Measurements from ENCODE around the gene MPC2. TPM values are rescaled to one million over a fixed set of nuclear protein-coding genes. Genes with fewer than 3 reads are reported as not detected.

Gene MPC2
- total RNA-seq, 2 experiments from 2014 or later: 66.1 to 68.8 TPM

- H3K9me3 Mint-ChIP-seq (ENCODE audit: insufficient read depth): peaks cover 4% of the 10 kb centered on the region
- DNase-seq (no peak), ATAC-seq (no peak)
- ChIA-PET POLR2A (interaction anchor here (0.9 kb wide), 1 partner anchor 14 kb away, joined by 3 read pairs; the partner anchor contains the start of gene DCAF6), CTCF (interaction anchor here (0.9 kb wide), 1 partner anchor 195 kb away, joined by 3 read pairs; no protein-coding TSS in a partner anchor)
- H3K4me1 Mint-ChIP-seq (ENCODE audit: low read depth): peaks cover 19% of the 10 kb centered on the region
- H3K4me3 Mint-ChIP-seq: no peak overlapping the region
- no peak overlapping the region for H3K27ac Mint-ChIP-seq
- H3K27me3 Mint-ChIP-seq (ENCODE audit: low read depth): no peaks in the 10 kb centered on the region
- peaks cover 26% of the 10 kb centered on the region for H3K36me3 Mint-ChIP-seq (ENCODE audit: low read depth)
Measured at GRCh38 chr1:167950569-167950968, 13.7 kb upstream of the MPC2 start.

- H3K27ac Mint-ChIP-seq: no peak overlapping the region
Measured at GRCh38 chr1:167949785-167950184, 12.9 kb upstream of the MPC2 start.

GRCh38 chr1:167947733-167948132 lies 10.9 kb upstream of the MPC2 start:
- CTCF ChIA-PET: no interaction called here
- peaks cover 26% of the 10 kb centered on the region for H3K36me3 Mint-ChIP-seq (ENCODE audit: low read depth)
- POLR2A ChIA-PET: no interaction called here
- H3K4me1 Mint-ChIP-seq (ENCODE audit: low read depth): peaks cover 18% of the 10 kb centered on the region
- no peak for DNase-seq
- H3K27me3 Mint-ChIP-seq (ENCODE audit: low read depth): no peaks in the 10 kb centered on the region
- H3K4me3 Mint-ChIP-seq: no peak overlapping the region
- no peak overlapping the region for H3K27ac Mint-ChIP-seq
- peaks cover 4% of the 10 kb centered on the region for H3K9me3 Mint-ChIP-seq (ENCODE audit: insufficient read depth)
- ATAC-seq: no peak

More at GRCh38 chr1:167949785-167950184, 12.9 kb upstream of the MPC2 start:
- H3K4me1 Mint-ChIP-seq (ENCODE audit: low read depth): peaks cover 18% of the 10 kb centered on the region
- ATAC-seq (no peak), DNase-seq (no peak)
- POLR2A ChIA-PET: interaction anchor here (0.9 kb wide), 1 partner anchor 14 kb away, joined by 3 read pairs; the partner anchor contains the start of gene DCAF6
- H3K9me3 Mint-ChIP-seq (ENCODE audit: insufficient read depth): peaks cover 4% of the 10 kb centered on the region
- H3K4me3 Mint-ChIP-seq: no peak overlapping the region
- CTCF ChIA-PET: interaction anchor here (0.9 to 1.1 kb wide), 2 partner anchors 132 to 196 kb away, joined by 3 to 4 read pairs; no protein-coding TSS in a partner anchor
- H3K27me3 Mint-ChIP-seq (ENCODE audit: low read depth): no peaks in the 10 kb centered on the region
- H3K36me3 Mint-ChIP-seq (ENCODE audit: low read depth): peaks cover 19% of the 10 kb centered on the region

GRCh38 chr1:167943541-167943940 lies 6.7 kb upstream of the MPC2 start:
- H3K4me1 Mint-ChIP-seq (ENCODE audit: low read depth): peaks cover 28% of the 10 kb centered on the region
- H3K36me3 Mint-ChIP-seq (ENCODE audit: low read depth): peaks cover 16% of the 10 kb centered on the region
- no peak for ATAC-seq
- H3K27ac Mint-ChIP-seq: no peak overlapping the region
- CTCF ChIA-PET: no interaction called here
- H3K9me3 Mint-ChIP-seq (ENCODE audit: insufficient read depth): peaks cover 4% of the 10 kb centered on the region
- POLR2A ChIA-PET: no interaction called here
- no peaks in the 10 kb centered on the region for H3K27me3 Mint-ChIP-seq (ENCODE audit: low read depth)
- no peak overlapping the region for H3K4me3 Mint-ChIP-seq
- no peak for DNase-seq

- no peaks in the 10 kb centered on the region for H3K9me3 Mint-ChIP-seq (ENCODE audit: insufficient read depth)
- POLR2A ChIA-PET: interaction anchor here (0.7 kb wide), 1 partner anchor 62 kb away, joined by 3 read pairs; no protein-coding TSS in a partner anchor
- no peak overlapping the region for H3K27ac Mint-ChIP-seq
Measured at GRCh38 chr1:167940264-167940663, 3.4 kb upstream of the MPC2 start.

GRCh38 chr1:167938080-167938636 lies 1.3 kb upstream of the MPC2 start:
- no peaks in the 10 kb centered on the region for H3K27me3 Mint-ChIP-seq (ENCODE audit: low read depth)

More at GRCh38 chr1:167940264-167940663, 3.4 kb upstream of the MPC2 start:
- Mint-ChIP-seq H3K36me3 (ENCODE audit: low read depth) (peaks cover 13% of the 10 kb centered on the region), H3K4me1 (ENCODE audit: low read depth) (peaks cover 18% of the 10 kb centered on the region), H3K27me3 (ENCODE audit: low read depth) (no peaks in the 10 kb centered on the region), H3K4me3 (no peak overlapping the region)
- no peak for ATAC-seq
- CTCF ChIA-PET: no interaction called here
- DNase-seq: no peak

GRCh38 chr1:167937709-167938010 lies 788 bp upstream of the MPC2 start:
- DNase-seq: no peak
- Mint-ChIP-seq H3K27ac (peak overlapping the region; percentile 95), H3K4me1 (ENCODE audit: low read depth) (peaks cover 35% of the 10 kb centered on the region), H3K36me3 (ENCODE audit: low read depth) (no peaks in the 10 kb centered on the region), H3K4me3 (peak overlapping the region; percentile 84), H3K9me3 (ENCODE audit: insufficient read depth) (no peaks in the 10 kb centered on the region), H3K27me3 (ENCODE audit: low read depth) (no peaks in the 10 kb centered on the region)
- ATAC-seq: no peak
- CTCF ChIA-PET: interaction anchor here (1.0 to 4.6 kb wide), 4 partner anchors 15 to 337 kb away, joined by 3 to 33 read pairs (median 5); no protein-coding TSS in a partner anchor
- POLR2A ChIA-PET: interaction anchor here (0.6 to 3.2 kb wide), 5 partner anchors 32 to 582 kb away, joined by 4 to 15 read pairs (median 12); partner anchors contain the start of gene SFT2D2

More at GRCh38 chr1:167938080-167938636, 1.3 kb upstream of the MPC2 start:
- H3K4me3 Mint-ChIP-seq: peak overlapping the region; percentile 84
- no peak for DNase-seq
- no peaks in the 10 kb centered on the region for H3K9me3 Mint-ChIP-seq (ENCODE audit: insufficient read depth)
- CTCF ChIA-PET: interaction anchor here (0.9 to 1.7 kb wide), 3 partner anchors 14 to 144 kb away, joined by 3 to 7 read pairs (median 4); no protein-coding TSS in a partner anchor
- H3K4me1 Mint-ChIP-seq (ENCODE audit: low read depth): peaks cover 32% of the 10 kb centered on the region
- peak overlapping the region; percentile 66 for H3K27ac Mint-ChIP-seq
- ATAC-seq: no peak
- peaks cover 1% of the 10 kb centered on the region for H3K36me3 Mint-ChIP-seq (ENCODE audit: low read depth)
- POLR2A ChIA-PET: interaction anchor here (2.4 to 3.2 kb wide), 2 partner anchors 31 to 288 kb away, joined by 12 to 13 read pairs; partner anchors contain the start of gene SFT2D2

- peak within 1 kb of the TSS; percentile 95 for H3K27ac Mint-ChIP-seq
- DNase-seq (peak; percentile 98), ATAC-seq (peak; percentile 82)
- no peaks in the 10 kb centered on the region for H3K9me3 Mint-ChIP-seq (ENCODE audit: insufficient read depth)
- CTCF ChIA-PET: interaction anchor here (1.0 to 4.6 kb wide), 10 partner anchors 9 to 716 kb away, joined by 3 to 33 read pairs (median 4); partner anchors contain the start of gene POU2F1
- H3K4me1 Mint-ChIP-seq (ENCODE audit: low read depth): peaks cover 33% of the 10 kb centered on the region
- H3K27me3 Mint-ChIP-seq (ENCODE audit: low read depth): no peaks in the 10 kb centered on the region
- peaks cover 2% of the 10 kb centered on the region for H3K36me3 Mint-ChIP-seq (ENCODE audit: low read depth)
- POLR2A ChIA-PET: interaction anchor here (0.6 to 3.2 kb wide), 27 partner anchors 9 to 1432 kb away, joined by 3 to 15 read pairs (median 3); partner anchors contain the start of genes BLZF1, MPZL1 and SFT2D2
- peak within 1 kb of the TSS; percentile 84 for H3K4me3 Mint-ChIP-seq
Measured at GRCh38 chr1:167936068-167936929, 573 bp downstream of the MPC2 start, which contains the start of gene DCAF6. Gene DCAF6, plus strand, starts transcription at chr1:167936683. Its CDS starts 229 bp downstream, at chr1:167936912.

- CTCF ChIA-PET: interaction anchor here (1.0 to 4.6 kb wide), 10 partner anchors 8 to 715 kb away, joined by 3 to 33 read pairs (median 4); partner anchors contain the start of gene POU2F1
- ATAC-seq: peak; percentile 6
- peak; percentile 62 for DNase-seq
Measured at GRCh38 chr1:167935216-167936067, 1.4 kb downstream of the MPC2 start.

GRCh38 chr1:167934426-167935215 lies 2.3 kb downstream of the MPC2 start:
- CTCF ChIA-PET: interaction anchor here (1.0 to 4.6 kb wide), 4 partner anchors 11 to 244 kb away, joined by 3 to 33 read pairs (median 3); partner anchors contain the start of gene TIPRL
- peak overlapping the region; percentile 84 for H3K4me3 Mint-ChIP-seq
- DNase-seq (no peak), ATAC-seq (no peak)
- no peaks in the 10 kb centered on the region for H3K27me3 Mint-ChIP-seq (ENCODE audit: low read depth)
- POLR2A ChIA-PET: interaction anchor here (0.8 to 3.2 kb wide), 7 partner anchors 8 to 307 kb away, joined by 3 to 15 read pairs (median 8); no protein-coding TSS in a partner anchor
- no peaks in the 10 kb centered on the region for H3K9me3 Mint-ChIP-seq (ENCODE audit: insufficient read depth)
- peaks cover 2% of the 10 kb centered on the region for H3K36me3 Mint-ChIP-seq (ENCODE audit: low read depth)
- peak overlapping the region; percentile 95 for H3K27ac Mint-ChIP-seq
- H3K4me1 Mint-ChIP-seq (ENCODE audit: low read depth): peaks cover 29% of the 10 kb centered on the region

More at GRCh38 chr1:167935216-167936067, 1.4 kb downstream of the MPC2 start:
- Mint-ChIP-seq H3K27ac (peak overlapping the region; percentile 95), H3K4me1 (ENCODE audit: low read depth) (peaks cover 29% of the 10 kb centered on the region), H3K36me3 (ENCODE audit: low read depth) (peaks cover 2% of the 10 kb centered on the region), H3K9me3 (ENCODE audit: insufficient read depth) (no peaks in the 10 kb centered on the region), H3K4me3 (peak overlapping the region; percentile 84), H3K27me3 (ENCODE audit: low read depth) (no peaks in the 10 kb centered on the region)
- POLR2A ChIA-PET: interaction anchor here (0.6 to 3.2 kb wide), 25 partner anchors 8 to 1026 kb away, joined by 3 to 15 read pairs (median 3); partner anchors contain the start of genes MPZL1 and SFT2D2
